ENCODE measurements around the gene TFEB.

DNA sequence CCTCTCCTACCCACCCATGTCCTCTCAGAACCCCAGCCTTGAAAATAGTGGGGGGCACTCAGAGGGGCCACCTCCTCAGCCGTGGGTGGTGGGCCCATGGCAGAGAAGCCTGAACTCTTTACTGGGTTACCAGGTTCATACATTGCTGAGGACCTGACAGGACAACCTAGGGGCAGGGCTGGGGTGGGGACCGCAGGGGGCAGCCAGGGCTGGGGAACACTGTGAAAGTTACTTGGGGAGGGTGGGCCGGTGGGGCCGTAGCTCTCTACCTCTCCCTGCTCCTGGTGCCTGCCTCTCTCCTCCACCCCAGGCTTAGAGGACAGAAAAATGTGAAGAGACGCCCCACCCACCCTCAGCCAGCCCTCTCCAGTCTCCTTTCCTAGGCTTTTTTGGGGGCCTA is 81.7 kb downstream of the TFEB start:
- TF ChIP-seq POLR2AphosphoS5 (IDR thresholded peaks at IDR 0.05) (no peak), EP300 (IDR thresholded peaks at IDR 0.05) (no peak), POLR2A (IDR thresholded peaks at IDR 0.05; ENCODE audit: low read depth) (no peak)
- TF ChIP-seq, protein P1, sequence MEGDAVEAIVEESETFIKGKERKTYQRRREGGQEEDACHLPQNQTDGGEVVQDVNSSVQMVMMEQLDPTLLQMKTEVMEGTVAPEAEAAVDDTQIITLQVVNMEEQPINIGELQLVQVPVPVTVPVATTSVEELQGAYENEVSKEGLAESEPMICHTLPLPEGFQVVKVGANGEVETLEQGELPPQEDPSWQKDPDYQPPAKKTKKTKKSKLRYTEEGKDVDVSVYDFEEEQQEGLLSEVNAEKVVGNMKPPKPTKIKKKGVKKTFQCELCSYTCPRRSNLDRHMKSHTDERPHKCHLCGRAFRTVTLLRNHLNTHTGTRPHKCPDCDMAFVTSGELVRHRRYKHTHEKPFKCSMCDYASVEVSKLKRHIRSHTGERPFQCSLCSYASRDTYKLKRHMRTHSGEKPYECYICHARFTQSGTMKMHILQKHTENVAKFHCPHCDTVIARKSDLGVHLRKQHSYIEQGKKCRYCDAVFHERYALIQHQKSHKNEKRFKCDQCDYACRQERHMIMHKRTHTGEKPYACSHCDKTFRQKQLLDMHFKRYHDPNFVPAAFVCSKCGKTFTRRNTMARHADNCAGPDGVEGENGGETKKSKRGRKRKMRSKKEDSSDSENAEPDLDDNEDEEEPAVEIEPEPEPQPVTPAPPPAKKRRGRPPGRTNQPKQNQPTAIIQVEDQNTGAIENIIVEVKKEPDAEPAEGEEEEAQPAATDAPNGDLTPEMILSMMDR (IDR thresholded peaks at IDR 0.05), result no peak

All from esophagus muscularis mucosa (tissue), 4 donors.